Liver (tissue), 9 donors: ENCODE results near the gene SHBG. TPM values are rescaled to one million over a fixed set of nuclear protein-coding genes. Genes with fewer than 3 reads are reported as not detected.

Source experiments
- DNase-seq: peaks from one replicate; pipeline ENCODE4 v3.0.0-alpha.2; 2017; ENCODE audit warnings: low spot score
- H3K27ac ChIP-seq, 2 donors: one replicate each; pipeline ENCODE4 v1.7.0; 2013; ENCODE audit warnings: inconsistent platforms in 2 of 2, low read length in 2 of 2, control low read depth in 1 of 2, low read depth in 1 of 2, mild to moderate bottlenecking in 1 of 2
- H3K27me3 ChIP-seq, 4 donors: one replicate each; pipeline versions ENCODE4 v1.6.1 to v1.7.0; 2013; ENCODE audit warnings: low read length in 3 of 4, inconsistent platforms in 1 of 4, mild to moderate bottlenecking in 1 of 4, moderate library complexity in 1 of 4; ENCODE audit not compliant: control insufficient read depth in 4 of 4, insufficient read depth in 4 of 4
- H3K36me3 ChIP-seq, 4 donors: one replicate each; pipeline versions ENCODE4 v1.6.1 to v1.7.0; 2013; ENCODE audit warnings: low read length in 3 of 4, mild to moderate bottlenecking in 3 of 4, low read depth in 1 of 4, moderate library complexity in 1 of 4; ENCODE audit not compliant: control insufficient read depth in 4 of 4, insufficient read depth in 3 of 4
- H3K4me1 ChIP-seq, 4 donors: one replicate each; pipeline versions ENCODE4 v1.6.1 to v1.7.0; 2013; ENCODE audit warnings: low read length in 3 of 4, mild to moderate bottlenecking in 3 of 4, moderate library complexity in 1 of 4; ENCODE audit not compliant: control insufficient read depth in 4 of 4, insufficient read depth in 4 of 4
- H3K4me3 ChIP-seq, 3 donors: one replicate each; pipeline versions ENCODE4 v1.6.1 to v1.7.0; 2013; ENCODE audit warnings: low read length in 3 of 3, control low read depth in 1 of 3, low read depth in 1 of 3, mild to moderate bottlenecking in 1 of 3
- H3K9ac ChIP-seq, 2 donors: one replicate each; pipeline ENCODE4 v1.7.0; 2013; ENCODE audit warnings: low read length in 2 of 2, mild to moderate bottlenecking in 2 of 2, moderate library complexity in 2 of 2, control low read depth in 1 of 2, low read depth in 1 of 2
- H3K9me3 ChIP-seq, 4 donors: one replicate each; pipeline versions ENCODE4 v1.6.1 to v1.7.0; 2013; ENCODE audit warnings: low read length in 3 of 4; ENCODE audit not compliant: control insufficient read depth in 4 of 4
- ATF3 ChIP-seq: IDR thresholded peaks from 2 replicates; pipeline ENCODE4 v1.6.1; 2016; ENCODE audit warnings: antibody characterized with exemption
- CTCF ChIP-seq: fragments of 150-350 bp; IDR thresholded peaks from 2 replicates; pipeline ENCODE4 v1.5.1; 2017; ENCODE audit warnings: improper control_type of control experiment, low read depth, low read length; ENCODE audit not compliant: missing input control
- EGR1 ChIP-seq, 2 donors: IDR thresholded peaks; 2 replicates each; pipeline ENCODE4 v1.6.1; 2016 to 2018; ENCODE audit warnings: antibody characterized with exemption in 2 of 2, low read depth in 2 of 2
- FOXA1 ChIP-seq: IDR thresholded peaks from 2 replicates; pipeline ENCODE4 v1.6.1; 2016; ENCODE audit warnings: antibody characterized with exemption
- FOXA2 ChIP-seq: IDR thresholded peaks from 2 replicates; pipeline ENCODE4 v1.6.1; 2016; ENCODE audit warnings: antibody characterized with exemption
- GABPA ChIP-seq, 2 donors: IDR thresholded peaks in 1 of 2; conservative IDR thresholded peaks in 1 of 2; 2 replicates each; pipeline ENCODE4 v1.6.1; 2016; ENCODE audit warnings: antibody characterized with exemption in 2 of 2, mild to moderate bottlenecking in 1 of 2, moderate library complexity in 1 of 2
- HNF4A ChIP-seq, 2 donors: conservative IDR thresholded peaks; 2 replicates each; pipeline ENCODE4 v1.6.1; 2016; ENCODE audit warnings: antibody characterized with exemption in 2 of 2, mild to moderate bottlenecking in 2 of 2
- HNF4G ChIP-seq: IDR thresholded peaks from 2 replicates; pipeline ENCODE4 v1.6.1; 2016; ENCODE audit warnings: antibody characterized with exemption
- JUND ChIP-seq, 2 donors: IDR thresholded peaks; 2 replicates each; pipeline ENCODE4 v1.6.1; 2016; ENCODE audit warnings: antibody characterized with exemption in 2 of 2
- MAX ChIP-seq: IDR thresholded peaks from 2 replicates; pipeline ENCODE4 v1.6.1; 2016; ENCODE audit warnings: antibody characterized with exemption
- NR2F2 ChIP-seq: IDR thresholded peaks from 2 replicates; pipeline ENCODE4 v1.6.1; 2016; ENCODE audit warnings: antibody characterized with exemption
- RAD21 ChIP-seq, 2 donors: IDR thresholded peaks; 2 replicates each; pipeline ENCODE4 v1.6.1; 2016; ENCODE audit warnings: antibody characterized with exemption in 2 of 2, mild to moderate bottlenecking in 2 of 2
- REST ChIP-seq: IDR thresholded peaks from 2 replicates; pipeline ENCODE4 v1.6.1; 2016; ENCODE audit warnings: antibody characterized with exemption, mild to moderate bottlenecking
- RXRA ChIP-seq, 2 donors: IDR thresholded peaks; 2 replicates each; pipeline ENCODE4 v1.6.1; 2017 to 2018; ENCODE audit warnings: antibody characterized with exemption in 2 of 2, mild to moderate bottlenecking in 1 of 2
- SP1 ChIP-seq: IDR thresholded peaks from 2 replicates; pipeline ENCODE4 v1.6.1; 2018; ENCODE audit warnings: antibody characterized with exemption, mild to moderate bottlenecking
- TAF1 ChIP-seq: conservative IDR thresholded peaks from 2 replicates; pipeline ENCODE4 v1.6.1; 2016; ENCODE audit warnings: antibody characterized with exemption, mild to moderate bottlenecking
- YY1 ChIP-seq: IDR thresholded peaks from 2 replicates; pipeline ENCODE4 v1.6.1; 2016; ENCODE audit warnings: antibody characterized with exemption, mild to moderate bottlenecking
- ZBTB33 ChIP-seq: IDR thresholded peaks from 2 replicates; pipeline ENCODE4 v1.6.1; 2016; ENCODE audit warnings: antibody characterized with exemption
- WGBS: extraction: QIAGEN DNeasy Blood & Tissue Kit; methylation state at CpG from one replicate; pipeline ENCODE4 v1.1.7; 2013; 5-methylcytosine and 5-hydroxymethylcytosine counted together
- polyA plus RNA-seq, 2 donors: library from polyadenylated mRNA; stranded (reverse) in 1 of 2; unstranded in 1 of 2; fragments of 200-250 nt in 1 of 2; fragments of >200 nt in 1 of 2; fragmentation: Nextera tagmentation in 1 of 2; extraction: Ambion mirVana in 1 of 2; gene quantifications; one replicate each; pipeline versions ENCODE4 v1.2.1 to v1.2.3, GENCODE V29; 2013 to 2015
- total RNA-seq, 2 donors: library from RNA; depleted of rRNA; stranded (reverse); fragments of >200 nt; gene quantifications; one replicate each; pipeline ENCODE4 v1.2.3, GENCODE V29; 2014
- donor health status: healthy.
- donor health status: healthy.
- donor health status: healthy.
- donor health status: healthy.
- donor health status: healthy.

SHBG gene
- total and polyA plus RNA-seq, 4 donors, result 3.5 to 61.6 (median 22.2) TPM

- TF ChIP-seq YY1 (no peak), EGR1 (IDR thresholded peaks at IDR 0.05; ENCODE audit: low read depth in 2 of 2) (no peak), NR2F2 (no peak), RAD21 (IDR thresholded peaks at IDR 0.05) (no peak), FOXA1 (no peak), SP1 (no peak), CTCF (no peak)
These were observed 37.9 kb downstream of the SHBG start (continued) for GRCh38 chr17:7667656-7668406.

- Histone ChIP-seq H3K4me1 (no peaks in the 10 kb centered on the region), H3K36me3 (peaks cover 12 to 51% (median 27%) of the 10 kb centered on the region in 4 donors), H3K9me3 (peaks cover under 1 to 4% (median 3%) of the 10 kb centered on the region in 4 donors), H3K27ac (no peak overlapping the region), H3K4me3 (no peak overlapping the region), H3K27me3 (no peaks in the 10 kb centered on the region), H3K9ac (no peak overlapping the region)
- TF ChIP-seq TAF1 (no peak), FOXA1 (no peak), JUND (IDR thresholded peaks at IDR 0.05) (no peak), GABPA (IDR thresholded peaks at IDR 0.05 in 1 of 2, conservative IDR thresholded peaks at IDR 0.05 in 1 of 2) (no peak), FOXA2 (no peak), ATF3 (no peak), EGR1 (IDR thresholded peaks at IDR 0.05; ENCODE audit: low read depth in 2 of 2) (no peak), SP1 (no peak), REST (no peak), MAX (no peak), RAD21 (IDR thresholded peaks at IDR 0.05) (no peak), HNF4G (no peak), ZBTB33 (no peak), RXRA (IDR thresholded peaks at IDR 0.05) (no peak), YY1 (no peak), HNF4A (conservative IDR thresholded peaks at IDR 0.05) (no peak), NR2F2 (no peak), CTCF (no peak)
- 97% methylated on average over 7 of the region's 7 CpGs for WGBS
- no peak for DNase-seq
These were observed 38.5 kb downstream of the SHBG start for GRCh38 chr17:7668482-7668881.
